Stimulated activated CD4-positive, alpha-beta T cell treated with anti-CD3 and anti-CD28 coated beads, Interleukin-15, amount 100 ng/mL, for 48 hours (primary cell): Measurements from ENCODE around the gene ABCG1.
A peak's percentile ranks its signal among the peaks of the same experiment; 100 is the strongest.

ENCODE experiments used
- DNase-seq, 2 donors: peaks; one replicate each; pipeline ENCODE4 v3.0.0-alpha.2; 2020; ENCODE audit warnings: low read depth in 2 of 2

The ABCG1 gene

DNA sequence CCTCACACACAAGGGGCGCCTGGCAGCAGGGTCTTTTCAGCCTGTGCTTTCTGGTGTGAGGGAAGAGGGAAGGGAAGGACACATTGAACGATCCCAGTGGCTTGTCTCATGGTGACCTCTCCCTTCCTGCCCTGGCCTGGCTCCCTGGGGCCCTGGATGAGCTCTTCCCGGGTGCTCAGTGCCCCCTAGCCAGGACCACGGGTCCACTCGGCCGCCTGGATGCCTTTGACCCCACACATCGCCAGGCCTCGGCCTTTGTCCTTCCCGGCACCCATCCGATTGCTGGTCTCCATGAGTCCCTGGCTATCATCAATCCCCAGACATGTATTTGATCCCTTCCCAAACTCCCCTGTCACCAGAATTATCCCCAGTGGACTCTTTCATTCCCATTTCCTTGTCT is 102.3 kb downstream of the ABCG1 start:
- DNase-seq: no peak

DNA sequence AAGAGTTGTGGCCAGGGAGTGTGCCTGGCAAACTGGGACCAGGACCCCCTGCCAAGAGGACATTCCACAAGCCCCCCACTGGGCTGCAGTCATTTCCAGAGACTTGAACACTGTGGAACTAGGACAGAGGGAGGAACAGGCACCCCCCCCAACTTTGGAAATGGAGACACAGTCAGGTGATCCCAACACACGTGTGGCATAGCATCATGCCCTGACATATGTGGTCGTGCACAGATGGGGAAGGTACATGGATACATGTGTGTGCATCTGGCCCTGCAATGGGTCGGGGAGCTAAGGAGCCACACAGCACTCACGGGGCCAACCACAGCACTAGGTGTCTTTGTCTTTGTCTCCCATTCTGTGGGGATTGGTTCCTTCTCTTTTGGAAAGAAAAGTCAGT is 102.9 kb downstream of the ABCG1 start:
- no peak for DNase-seq

GRCh38 chr21:42324896-42325295 is 106.0 kb downstream of the ABCG1 start:
- no peak for DNase-seq

DNA sequence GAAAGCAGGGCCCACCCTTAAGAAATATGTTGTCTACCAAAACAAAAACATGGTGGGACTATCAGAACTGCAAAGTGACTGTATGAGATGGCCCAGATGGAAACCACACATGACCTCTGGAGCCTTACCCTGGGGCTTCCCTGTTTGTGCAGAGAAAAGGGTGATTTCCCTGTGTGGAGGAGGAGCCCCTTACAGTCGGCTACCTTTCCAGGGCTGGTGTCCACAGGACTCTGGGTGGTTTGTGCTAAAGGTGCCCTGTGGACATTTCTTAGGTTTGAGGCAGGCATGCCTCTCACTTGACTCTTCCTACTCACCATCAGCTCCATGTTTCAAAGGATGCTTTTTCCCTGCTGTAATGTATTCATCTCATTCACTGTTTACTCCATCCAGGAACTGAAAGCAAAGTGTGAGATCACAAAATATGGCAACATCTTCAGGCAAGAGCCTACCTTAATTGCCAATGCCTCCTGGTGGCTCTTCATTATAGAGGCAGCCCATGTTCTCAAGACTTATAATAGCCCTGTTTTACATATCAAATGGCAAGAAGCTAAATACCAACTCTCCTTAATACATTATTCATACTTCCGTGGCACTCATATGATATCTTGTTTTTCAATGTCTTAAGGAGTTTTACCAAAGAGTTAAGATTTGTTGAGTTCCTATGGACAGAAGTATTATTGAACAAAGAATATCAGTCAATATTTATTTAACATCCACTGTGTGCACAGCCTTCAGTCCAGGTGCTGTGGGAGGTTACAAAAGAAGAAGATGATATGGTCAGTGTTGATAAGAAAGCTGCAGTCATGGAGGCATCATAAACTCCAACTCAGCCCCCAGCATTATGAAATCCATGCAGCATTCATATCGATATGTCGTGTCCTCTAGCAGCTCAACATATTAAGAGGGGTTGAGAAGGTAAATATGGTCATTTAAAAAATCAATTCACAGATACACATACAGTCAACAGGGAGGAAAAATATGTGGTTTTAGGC is 111.7 kb downstream of the ABCG1 start:
- DNase-seq: no peak

DNA sequence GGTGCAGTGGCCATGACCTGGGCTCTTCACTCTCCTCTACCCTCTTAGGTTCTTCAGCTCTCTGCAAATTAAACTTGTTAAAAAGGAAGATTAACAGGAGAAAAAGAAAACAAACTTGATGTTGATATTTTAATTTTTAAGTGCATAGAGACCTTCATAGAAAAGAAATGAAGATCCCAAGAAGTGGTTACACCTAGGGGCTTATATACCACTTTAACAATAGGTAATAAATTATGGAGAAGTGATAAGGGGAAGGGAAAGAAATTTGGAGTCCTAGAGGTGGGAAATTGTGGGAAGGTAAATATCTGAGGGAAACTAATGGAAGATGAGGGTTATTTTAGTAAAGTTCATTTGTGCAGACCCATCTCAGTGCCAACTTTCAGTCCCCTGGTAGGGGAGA is 112.7 kb downstream of the ABCG1 start:
- no peak for DNase-seq

- DNase-seq: no peak
Observed at GRCh38 chr21:42332557-42333317, 113.8 kb downstream of the ABCG1 start.

DNA sequence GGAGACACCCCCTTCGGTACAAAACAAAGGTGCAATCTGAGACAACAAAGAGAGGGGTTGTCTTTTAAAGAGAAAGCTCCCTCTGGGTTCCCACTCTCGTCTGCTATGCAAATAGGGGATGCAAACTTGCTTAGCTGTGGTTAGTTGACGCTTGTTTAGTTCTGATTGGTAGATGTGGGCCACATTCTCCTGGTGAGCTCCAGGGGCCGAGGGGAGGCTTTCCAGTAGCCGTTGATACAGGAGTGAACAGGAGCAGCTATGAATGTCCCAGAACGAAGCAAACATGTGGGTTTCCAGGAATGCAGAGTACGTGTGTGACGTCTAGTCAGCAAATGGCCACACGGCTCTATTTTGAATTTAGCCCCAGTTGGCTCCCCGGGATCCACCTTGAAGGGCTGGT is 117.1 kb downstream of the ABCG1 start:
- no peak for DNase-seq

DNA sequence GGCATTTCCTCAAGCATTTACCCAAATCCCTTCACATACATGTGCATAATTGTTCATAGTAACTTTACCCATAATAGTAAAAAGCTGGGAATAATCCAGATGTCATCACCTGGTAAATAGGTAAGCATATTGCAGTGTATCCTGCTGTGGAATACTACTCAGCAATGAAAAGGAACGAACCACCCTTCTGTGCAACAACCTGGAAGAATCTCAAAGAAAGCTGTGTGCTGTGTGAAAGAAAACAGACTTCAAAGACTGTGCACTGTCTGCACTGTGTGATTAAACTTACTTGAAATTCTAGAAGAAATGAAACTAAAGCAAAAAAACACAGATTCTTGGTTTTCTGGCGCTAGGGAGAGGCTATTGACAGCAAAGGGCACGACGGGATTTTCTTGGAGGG is 118.3 kb downstream of the ABCG1 start:
- DNase-seq: no peak

GRCh38 chr21:42337830-42338728 is 119.1 kb downstream of the ABCG1 start:
- DNase-seq: peak; percentile 71 to 73

DNA sequence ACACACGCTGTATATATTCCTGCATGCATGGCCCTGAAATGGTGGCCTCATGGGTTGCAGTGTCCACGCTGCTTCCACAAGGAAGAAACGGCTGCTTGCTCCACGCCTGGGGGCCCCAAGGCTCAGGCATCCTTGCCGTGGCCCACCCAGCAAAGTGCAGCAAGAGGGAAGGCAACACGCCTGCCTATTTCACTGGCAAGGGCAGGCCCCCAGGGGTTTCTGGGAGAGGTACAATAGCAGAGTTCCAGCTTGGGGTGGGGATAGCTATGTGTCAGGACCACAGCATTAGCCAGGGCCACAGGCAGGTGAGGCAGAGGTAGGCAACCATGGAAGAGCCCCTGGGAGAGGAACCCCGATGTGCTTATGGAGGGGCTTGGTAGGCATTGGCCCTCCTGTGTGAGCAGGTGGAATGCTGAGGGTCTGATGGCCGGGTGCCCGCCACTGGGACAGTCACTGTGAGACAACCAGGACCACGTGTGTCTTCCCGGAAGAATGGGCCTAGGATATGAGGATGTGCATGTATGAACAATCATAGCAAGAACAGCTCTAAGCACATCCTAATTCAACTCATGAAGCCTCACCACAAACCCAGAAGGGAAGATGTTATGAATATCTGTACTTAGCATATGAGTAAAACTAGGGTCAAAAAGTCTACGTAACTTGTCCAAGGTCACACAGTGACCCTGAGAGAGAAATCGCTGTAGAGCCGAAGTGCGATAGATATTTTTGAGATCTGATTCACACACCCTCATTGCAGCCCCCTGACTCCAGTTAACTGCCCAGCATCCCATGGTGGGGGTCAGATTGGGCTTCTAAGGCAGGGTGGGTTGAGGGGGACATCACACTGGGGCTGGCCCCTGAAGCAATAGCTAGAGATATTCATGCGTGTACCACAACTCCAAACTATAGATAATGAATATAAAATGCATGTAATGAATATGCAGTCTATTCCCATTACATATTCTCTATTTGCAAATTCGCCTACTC is 120.1 kb downstream of the ABCG1 start:
- DNase-seq: no peak

- DNase-seq: no peak
Observed at GRCh38 chr21:42340187-42341050, 121.5 kb downstream of the ABCG1 start.

GRCh38 chr21:42341776-42342542 is 123.0 kb downstream of the ABCG1 start:
- no peak for DNase-seq

DNA sequence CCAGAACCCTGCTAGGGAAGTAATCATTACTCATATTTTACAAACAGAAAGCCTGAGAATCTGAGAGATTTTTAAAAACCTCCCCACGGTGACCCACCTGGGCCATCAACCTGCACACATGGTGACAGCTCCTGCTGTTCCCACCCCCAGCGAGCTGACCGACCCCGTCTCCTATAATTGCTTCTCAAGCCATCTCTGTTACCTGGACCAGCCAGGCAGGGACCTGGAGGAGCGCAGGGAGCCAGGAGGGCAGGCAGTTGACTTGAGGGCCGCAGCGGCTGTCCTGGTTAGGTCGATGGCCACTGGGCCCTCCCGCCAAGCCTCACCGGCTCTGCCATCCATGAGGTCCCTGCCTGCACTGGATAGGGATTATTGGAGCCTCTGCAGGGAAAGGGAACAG is 124.2 kb downstream of the ABCG1 start:
- no peak for DNase-seq

DNA sequence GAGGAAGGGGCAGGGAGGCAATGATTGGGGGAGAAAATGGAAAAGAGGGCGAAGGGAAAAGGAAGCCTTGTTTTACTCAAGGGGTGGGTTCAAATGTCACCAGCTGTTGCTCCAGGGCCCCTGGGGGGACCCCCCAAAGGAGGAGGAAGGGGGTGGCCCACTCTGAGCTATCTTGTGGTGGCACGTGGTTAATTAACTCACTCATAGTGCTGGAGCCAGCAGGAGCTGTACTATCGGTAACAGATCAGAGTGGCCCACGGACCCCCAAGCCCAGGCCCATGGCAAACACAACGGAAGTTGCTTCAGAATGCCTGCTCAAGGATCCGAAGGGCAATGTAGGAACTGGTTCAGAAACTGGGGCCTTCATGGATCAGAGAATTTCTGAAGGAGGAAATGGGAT is 124.6 kb downstream of the ABCG1 start:
- no peak for DNase-seq

- no peak for DNase-seq
Observed at GRCh38 chr21:42343963-42344510, 125.1 kb downstream of the ABCG1 start.

GRCh38 chr21:42344631-42345030 is 125.7 kb downstream of the ABCG1 start:
- DNase-seq: no peak

- no peak for DNase-seq
Observed at GRCh38 chr21:42346441-42346840, 127.5 kb downstream of the ABCG1 start.
